Loucy (cell line): ENCODE measurements around the gene DKKL1.

ENCODE experiments used
- EZH2phosphoT487 ChIP-seq: fragments of 200-600 bp; IDR thresholded peaks from 2 replicates; pipeline ENCODE4 v1.6.1; 2018; ENCODE audit warnings: antibody characterized with exemption, mild to moderate bottlenecking, moderate library complexity, borderline replicate concordance
- TF ChIP-seq, protein P1 (sequence below): fragments of 200-600 bp; sonication (generic); conservative IDR thresholded peaks from 2 replicates; pipeline ENCODE4 v1.5.1; 2014; ENCODE audit warnings: mild to moderate bottlenecking, antibody characterized with exemption, low read length

GRCh38 chr19:49357186-49357585, 6.5 kb upstream of the DKKL1 start:
- TF ChIP-seq, protein P1, sequence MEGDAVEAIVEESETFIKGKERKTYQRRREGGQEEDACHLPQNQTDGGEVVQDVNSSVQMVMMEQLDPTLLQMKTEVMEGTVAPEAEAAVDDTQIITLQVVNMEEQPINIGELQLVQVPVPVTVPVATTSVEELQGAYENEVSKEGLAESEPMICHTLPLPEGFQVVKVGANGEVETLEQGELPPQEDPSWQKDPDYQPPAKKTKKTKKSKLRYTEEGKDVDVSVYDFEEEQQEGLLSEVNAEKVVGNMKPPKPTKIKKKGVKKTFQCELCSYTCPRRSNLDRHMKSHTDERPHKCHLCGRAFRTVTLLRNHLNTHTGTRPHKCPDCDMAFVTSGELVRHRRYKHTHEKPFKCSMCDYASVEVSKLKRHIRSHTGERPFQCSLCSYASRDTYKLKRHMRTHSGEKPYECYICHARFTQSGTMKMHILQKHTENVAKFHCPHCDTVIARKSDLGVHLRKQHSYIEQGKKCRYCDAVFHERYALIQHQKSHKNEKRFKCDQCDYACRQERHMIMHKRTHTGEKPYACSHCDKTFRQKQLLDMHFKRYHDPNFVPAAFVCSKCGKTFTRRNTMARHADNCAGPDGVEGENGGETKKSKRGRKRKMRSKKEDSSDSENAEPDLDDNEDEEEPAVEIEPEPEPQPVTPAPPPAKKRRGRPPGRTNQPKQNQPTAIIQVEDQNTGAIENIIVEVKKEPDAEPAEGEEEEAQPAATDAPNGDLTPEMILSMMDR, result no peak
- TF ChIP-seq EZH2phosphoT487, result no peak
